WTC11 (cell line): ENCODE measurements around the gene SMOC1. TPM values are rescaled to one million over a fixed set of nuclear protein-coding genes. Genes with fewer than 3 reads are reported as not detected.

ENCODE experiments used
- ATAC-seq: fragments of 200-7000 bp; cut with Tn5 transposase; 2 replicates; pipeline ENCODE4 v1.10.0; 2021; ENCODE audit warnings: mild to moderate bottlenecking, moderate library complexity
- CTCF ChIA-PET: fragments of 300-600 bp; sonication (Branson Sonifier 250); formaldehyde crosslinking; loops from one replicate; lab custom pipeline; 2021; ENCODE audit warnings: antibody characterized with exemption; lab: Charles Lee
- POLR2A ChIA-PET: fragments of 350-600 bp; sonication (Branson Sonifier 250); formaldehyde crosslinking; loops from one replicate; lab custom pipeline; 2021; ENCODE audit warnings: antibody characterized with exemption; lab: Charles Lee
- DNase-seq: peaks from one replicate; pipeline ENCODE4 v3.0.0; 2021; ENCODE audit warnings: low spot score
- H3K27ac Mint-ChIP-seq: 2 replicates; pipeline ENCODE4 v1.8.0; 2021; ENCODE audit warnings: mixed read lengths
- H3K27me3 Mint-ChIP-seq: 2 replicates; pipeline ENCODE4 v1.8.0; 2021; ENCODE audit warnings: low read depth, mild to moderate bottlenecking, moderate library complexity, mixed read lengths
- H3K36me3 Mint-ChIP-seq: 2 replicates; pipeline ENCODE4 v1.8.0; 2021; ENCODE audit warnings: mixed read lengths
- H3K4me1 Mint-ChIP-seq: 2 replicates; pipeline ENCODE4 v1.8.0; 2022; ENCODE audit warnings: mixed read lengths
- H3K4me3 Mint-ChIP-seq: 2 replicates; pipeline ENCODE4 v1.8.0; 2021; ENCODE audit warnings: mild to moderate bottlenecking, moderate library complexity, mixed read lengths
- H3K9me3 Mint-ChIP-seq: 2 replicates; pipeline ENCODE4 v1.8.0; 2021; ENCODE audit warnings: mixed read lengths
- ATF3 ChIP-seq: sonication (generic); formaldehyde crosslinking; conservative IDR thresholded peaks from 2 replicates; pipeline ENCODE4 v1.8.1; 2022; ENCODE audit warnings: mild to moderate bottlenecking, missing genetic modification reagents
- ATF6 ChIP-seq: sonication (generic); formaldehyde crosslinking; IDR thresholded peaks from 2 replicates; pipeline ENCODE4 v1.8.1; 2023; ENCODE audit warnings: mild to moderate bottlenecking, missing genetic modification reagents
- CREB1 ChIP-seq: sonication (generic); formaldehyde crosslinking; IDR thresholded peaks from 2 replicates; pipeline ENCODE4 v1.8.0; 2023; ENCODE audit warnings: mild to moderate bottlenecking, missing genetic modification reagents
- CTCF ChIP-seq: fragments of 200-600 bp; IDR thresholded peaks from 2 replicates; pipeline ENCODE4 v1.8.0; 2022; ENCODE audit warnings: antibody characterized with exemption
- ELF4 ChIP-seq: sonication (generic); formaldehyde crosslinking; IDR thresholded peaks from 2 replicates; pipeline ENCODE4 v1.8.1; 2022; ENCODE audit warnings: low read depth, mild to moderate bottlenecking, moderate library complexity, missing genetic modification reagents
- MYBL2 ChIP-seq: sonication (generic); formaldehyde crosslinking; IDR thresholded peaks from 2 replicates; pipeline ENCODE4 v1.8.1; 2023; ENCODE audit warnings: mild to moderate bottlenecking, moderate library complexity, missing genetic modification reagents
- NFE2L1 ChIP-seq: sonication (generic); formaldehyde crosslinking; IDR thresholded peaks from 2 replicates; pipeline ENCODE4 v1.8.1; 2023; ENCODE audit warnings: missing genetic modification reagents
- NR1H2 ChIP-seq: sonication (generic); formaldehyde crosslinking; IDR thresholded peaks from 2 replicates; pipeline ENCODE4 v1.9.0; 2021; ENCODE audit warnings: mild to moderate bottlenecking, moderate library complexity, missing genetic modification reagents
- PREB ChIP-seq: sonication (generic); formaldehyde crosslinking; IDR thresholded peaks from 2 replicates; pipeline ENCODE4 v1.8.1; 2022; ENCODE audit warnings: mild to moderate bottlenecking, missing genetic modification reagents, moderate library complexity, borderline replicate concordance
- STAT6 ChIP-seq: sonication (generic); formaldehyde crosslinking; conservative IDR thresholded peaks from 2 replicates; pipeline ENCODE4 v1.8.1; 2023; ENCODE audit warnings: mild to moderate bottlenecking, low read depth, missing genetic modification reagents, moderate library complexity
- USF2 ChIP-seq: sonication (generic); formaldehyde crosslinking; IDR thresholded peaks from 2 replicates; pipeline ENCODE4 v1.8.1; 2023; ENCODE audit warnings: mild to moderate bottlenecking, missing genetic modification reagents, moderate library complexity
- ZNF121 ChIP-seq: sonication (generic); formaldehyde crosslinking; IDR thresholded peaks from 2 replicates; pipeline ENCODE4 v1.8.0; 2023; ENCODE audit warnings: missing genetic modification reagents
- ZNF232 ChIP-seq: sonication (generic); formaldehyde crosslinking; IDR thresholded peaks from 2 replicates; pipeline ENCODE4 v1.8.0; 2022; ENCODE audit warnings: mild to moderate bottlenecking, missing genetic modification reagents
- total RNA-seq: library from RNA; stranded (reverse); gene quantifications from 3 replicates; pipeline ENCODE4 v1.2.3, GENCODE V29; 2021

Gene SMOC1
- total RNA-seq, 1 experiment from 2014 or later = 1.1 TPM

GRCh38 chr14:69838881-69839416 is 40.3 kb upstream of the SMOC1 start:
- POLR2A ChIA-PET = no interaction called here
- H3K27me3 Mint-ChIP-seq = no peaks in the 10 kb centered on the region

More at GRCh38 chr14:69838881-69839416, 40.3 kb upstream of the SMOC1 start:
- H3K36me3 Mint-ChIP-seq = no peaks in the 10 kb centered on the region
- no peak for TF ChIP-seq ATF3
- TF ChIP-seq NFE2L1 (CRISPR knock-in tag) = no peak
- no peak for TF ChIP-seq ZNF121 (CRISPR knock-in tag)
- TF ChIP-seq ZNF232 (CRISPR knock-in tag) = no peak
- TF ChIP-seq CREB1 (CRISPR knock-in tag) = no peak
- no peak for TF ChIP-seq PREB
- TF ChIP-seq ELF4 (CRISPR knock-in tag) = no peak
- no peak for TF ChIP-seq USF2 (CRISPR knock-in tag)
- TF ChIP-seq CTCF = no peak
- no peak for TF ChIP-seq ATF6 (CRISPR knock-in tag)
- TF ChIP-seq NR1H2 (CRISPR knock-in tag) = no peak
- no peak for TF ChIP-seq MYBL2 (CRISPR knock-in tag)
- no peak for TF ChIP-seq STAT6
- TF ChIP-seq, all 79 proteins: peak for 0
- H3K9me3 Mint-ChIP-seq = no peaks in the 10 kb centered on the region
- H3K27ac Mint-ChIP-seq = no peak overlapping the region
- no peaks in the 10 kb centered on the region for H3K4me1 Mint-ChIP-seq
- CTCF ChIA-PET = no interaction called here
- ATAC-seq = no peak
- H3K4me3 Mint-ChIP-seq = no peak overlapping the region
- DNase-seq = no peak
